NCI-H187 treated with DMSO at 0.1 percent for 48 hours (cell line): Measurements from ENCODE around the gene KRTAP12-2.
A peak's percentile ranks its signal among the peaks of the same experiment; 100 is the strongest.
"Not testable (repeated sequence)": the region's sequence is repeated elsewhere in the genome, so short reads cannot be mapped to it uniquely, and the experiment has no call there.

ENCODE experiments used
- DNase-seq: peaks from one replicate; lab custom pipeline; 2025; lab: John Stamatoyannopoulos, UW

KRTAP12-2 gene

GRCh38 chr21:44684077-44684476 lies 17.4 kb upstream of the KRTAP12-2 start:
- no peak for DNase-seq

- DNase-seq, result no peak
Observed at GRCh38 chr21:44682580-44683151, 15.9 kb upstream of the KRTAP12-2 start.

GRCh38 chr21:44681861-44682579 lies 15.3 kb upstream of the KRTAP12-2 start, which contains the start of gene KRTAP12-1:
Gene KRTAP12-1 (minus strand): TSS chr21:44682163. CDS start chr21:44682123, 40 bp downstream.
- peak; percentile 77 for DNase-seq

GRCh38 chr21:44681152-44681551 lies 14.4 kb upstream of the KRTAP12-2 start:
- no peak for DNase-seq

GRCh38 chr21:44677881-44678280 lies 11.2 kb upstream of the KRTAP12-2 start:
- no peak for DNase-seq

- DNase-seq, result no peak
Observed at GRCh38 chr21:44671911-44672310, 5.2 kb upstream of the KRTAP12-2 start.

- DNase-seq, result no peak
Observed at GRCh38 chr21:44670642-44671432, 4.1 kb upstream of the KRTAP12-2 start.

GRCh38 chr21:44667612-44668011 lies 885 bp upstream of the KRTAP12-2 start:
- no peak for DNase-seq

GRCh38 chr21:44664691-44665090 lies 2.0 kb downstream of the KRTAP12-2 start:
- no peak for DNase-seq

GRCh38 chr21:44661567-44661966 lies 5.2 kb downstream of the KRTAP12-2 start:
- not testable (repeated sequence) for DNase-seq

- DNase-seq, result no peak
Observed at GRCh38 chr21:44658913-44659595, 7.7 kb downstream of the KRTAP12-2 start.

- DNase-seq, result no peak
Observed at GRCh38 chr21:44658541-44658910, 8.2 kb downstream of the KRTAP12-2 start.

GRCh38 chr21:44657635-44658540 lies 8.8 kb downstream of the KRTAP12-2 start, which contains the start of gene KRTAP12-3:
Gene KRTAP12-3 (plus strand): TSS chr21:44657932. CDS start chr21:44657980, 48 bp downstream.
- no peak for DNase-seq

- DNase-seq, result no peak
Observed at GRCh38 chr21:44656868-44657267, 9.9 kb downstream of the KRTAP12-2 start.

- no peak for DNase-seq
Observed at GRCh38 chr21:44654576-44655175, 12.1 kb downstream of the KRTAP12-2 start, which contains the start of gene KRTAP12-4. Gene KRTAP12-4 (minus strand): TSS chr21:44654659. CDS start chr21:44654614, 45 bp downstream.

- no peak for DNase-seq
Observed at GRCh38 chr21:44653656-44654575, 12.8 kb downstream of the KRTAP12-2 start.

- DNase-seq, result no peak
Observed at GRCh38 chr21:44653123-44653522, 13.6 kb downstream of the KRTAP12-2 start.

- no peak for DNase-seq
Observed at GRCh38 chr21:44650973-44651675, 15.6 kb downstream of the KRTAP12-2 start.
